HPDE6-E6E7 (cell line): ENCODE results near the gene MBOAT7.

Experiments
- DNase-seq: peaks from one replicate; pipeline ENCODE4 v3.0.0; 2011; ENCODE audit warnings: missing footprints; ENCODE audit errors: extremely low spot score

Gene MBOAT7

DNA sequence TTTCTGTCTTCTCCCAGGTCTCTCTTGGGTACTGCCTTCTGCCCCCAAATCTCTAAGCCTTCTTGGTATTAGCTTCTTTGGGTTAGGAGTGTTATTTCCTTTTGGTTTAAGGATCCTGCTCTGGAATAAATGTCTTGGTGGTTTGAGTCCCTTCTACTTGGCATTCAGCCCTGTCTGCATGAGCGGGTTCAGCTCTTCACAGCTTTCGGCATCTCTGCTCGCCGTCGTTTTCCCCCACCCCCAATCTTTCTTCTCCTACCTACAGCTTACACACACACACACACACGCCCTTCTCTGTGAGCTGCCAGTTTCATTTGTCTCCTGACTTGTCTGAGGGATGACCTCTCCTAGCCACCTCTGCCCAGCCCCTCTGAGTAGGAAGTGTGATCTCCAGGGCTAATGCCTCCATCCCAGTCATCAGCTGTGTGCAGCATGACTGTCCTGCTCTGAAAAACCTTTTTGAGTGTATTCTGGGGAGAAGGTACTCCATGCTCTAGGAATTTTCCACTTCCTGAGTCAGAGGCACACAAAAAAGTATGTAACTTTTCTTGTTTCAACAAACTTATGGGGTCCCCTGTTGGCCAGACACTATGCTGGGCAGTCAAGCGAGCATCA lies 47.1 kb downstream of the MBOAT7 start:
- no peak for DNase-seq

- DNase-seq: no peak
These were observed 48.0 kb downstream of the MBOAT7 start for GRCh38 chr19:54141356-54141755.

GRCh38 chr19:54138489-54139256 lies 50.7 kb downstream of the MBOAT7 start:
- no peak for DNase-seq

GRCh38 chr19:54137699-54138488 lies 51.5 kb downstream of the MBOAT7 start, which contains the start of gene CNOT3:
CNOT3 (plus strand) TSS chr19:54137762; CDS start chr19:54142979, 5,217 bp downstream.
- no peak for DNase-seq

DNA sequence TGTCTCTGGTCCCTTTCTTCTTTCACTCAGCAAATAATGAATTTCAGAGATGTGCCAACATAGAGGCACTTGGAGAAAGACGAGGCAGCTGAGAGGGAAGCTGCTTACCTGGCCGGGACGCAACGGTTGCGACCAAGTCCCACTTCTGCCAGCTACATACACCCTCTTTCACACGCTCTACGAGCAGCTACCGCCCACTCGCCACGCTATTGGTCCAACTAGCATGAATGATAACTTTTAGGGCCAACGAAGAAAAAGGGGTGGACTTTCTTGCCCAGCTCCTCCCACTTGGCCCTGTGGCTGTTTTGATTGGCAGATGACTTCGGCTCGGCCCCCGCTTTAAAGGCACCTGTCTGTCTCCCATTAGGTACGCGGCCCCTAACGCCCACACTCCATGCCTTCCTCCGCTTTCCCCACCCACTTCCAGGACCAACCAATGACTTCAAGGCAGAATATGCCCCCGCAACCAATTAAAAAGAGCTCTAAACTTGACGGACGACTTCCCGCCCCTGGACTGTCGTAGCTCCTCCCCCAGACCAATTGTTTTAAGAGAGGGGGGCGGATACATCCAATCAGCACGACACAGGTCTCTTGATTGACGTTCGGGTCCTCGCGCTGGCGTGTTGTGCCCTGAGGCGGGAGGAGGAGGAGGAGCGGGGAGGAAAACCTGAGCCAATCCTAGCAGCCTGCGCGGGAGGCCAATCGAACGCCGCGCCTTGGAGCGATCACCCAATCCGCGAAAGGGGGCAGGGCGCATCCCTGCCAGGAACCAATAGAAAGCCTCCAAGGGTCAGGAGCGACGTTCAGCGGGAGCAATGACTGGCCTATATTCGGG lies 52.3 kb downstream of the MBOAT7 start:
- DNase-seq: peak; percentile 100

- no peak for DNase-seq
These were observed 53.1 kb downstream of the MBOAT7 start for GRCh38 chr19:54136086-54136863.

DNA sequence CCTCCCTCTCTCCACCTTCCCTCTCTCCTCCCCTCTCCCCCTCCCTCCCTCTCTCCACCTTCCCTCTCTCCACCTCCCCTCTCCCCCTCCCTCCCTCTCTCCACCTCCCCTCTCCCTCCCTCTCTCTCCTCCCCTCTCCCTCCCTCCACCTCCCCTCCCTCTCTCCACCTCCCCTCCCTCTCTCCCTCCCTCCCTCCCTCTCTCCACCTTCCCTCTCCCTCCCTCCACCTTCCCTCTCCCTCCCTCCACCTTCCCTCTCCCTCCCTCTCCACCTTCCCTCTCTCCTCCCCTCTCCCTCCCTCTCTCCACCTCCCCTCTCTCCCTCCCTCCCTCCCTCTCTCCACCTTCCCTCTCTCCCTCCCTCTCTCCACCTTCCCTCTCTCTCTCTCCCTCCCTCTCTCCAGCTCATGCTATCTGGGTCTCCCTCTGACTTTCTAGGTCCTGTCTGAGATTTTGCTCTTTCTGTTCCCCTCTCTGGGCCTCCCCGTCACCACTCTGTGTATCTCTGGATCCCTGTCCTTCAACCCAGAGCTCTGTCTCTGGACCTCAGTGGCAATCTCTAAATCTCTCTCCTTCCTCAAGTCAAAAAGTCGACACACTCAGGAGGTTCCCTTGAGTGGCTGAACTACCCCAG lies 55.3 kb downstream of the MBOAT7 start:
- DNase-seq: no peak

DNA sequence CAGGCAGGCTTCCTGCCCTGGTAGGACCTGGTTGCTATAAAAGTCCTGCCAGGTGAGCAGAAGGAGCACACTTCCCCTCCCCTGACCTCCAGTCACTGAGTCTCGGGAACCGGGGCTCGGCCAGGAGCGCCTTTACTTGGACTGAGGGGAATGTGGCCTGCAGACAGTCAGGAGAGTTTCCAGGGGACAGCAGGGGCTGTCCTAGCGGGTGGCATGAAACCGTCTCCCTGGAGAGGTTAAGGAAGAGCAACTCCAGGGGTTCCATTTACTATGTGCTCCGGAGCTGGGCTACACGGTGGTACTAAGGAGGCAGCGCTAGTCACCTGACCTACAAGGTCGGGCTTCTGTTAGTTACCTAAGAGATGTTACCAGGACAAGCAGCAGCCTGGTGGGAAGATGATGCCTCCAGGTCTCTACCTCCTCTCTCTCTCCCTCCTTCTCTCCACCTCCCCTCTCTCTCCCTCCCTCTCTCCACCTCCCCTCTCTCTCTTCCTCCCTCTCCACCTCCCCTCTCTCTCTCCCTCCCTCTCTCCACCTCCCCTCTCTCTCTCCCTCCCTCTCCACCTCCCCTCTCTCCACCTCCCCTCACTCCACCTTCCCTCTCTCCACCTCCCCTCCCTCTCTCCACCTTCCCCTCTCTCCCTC lies 55.9 kb downstream of the MBOAT7 start:
- DNase-seq: no peak

- no peak for DNase-seq
These were observed 59.8 kb downstream of the MBOAT7 start for GRCh38 chr19:54129617-54129996.

- no peak for DNase-seq
These were observed 60.4 kb downstream of the MBOAT7 start for GRCh38 chr19:54128796-54129616.

DNA sequence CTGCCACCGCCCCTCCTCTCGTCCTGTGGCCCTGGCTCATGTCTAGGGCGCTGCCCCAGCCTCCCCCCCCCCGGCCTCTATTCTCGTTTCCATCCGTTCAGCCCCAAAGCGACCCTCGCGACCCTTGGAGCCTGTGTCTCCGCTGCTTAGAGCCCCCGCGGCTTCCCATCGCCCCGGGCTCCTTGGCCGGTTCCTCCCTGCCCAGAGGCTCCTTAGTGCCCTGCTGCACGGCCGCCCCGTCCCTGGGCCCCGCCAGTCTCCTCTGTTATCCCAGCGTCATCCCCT lies 61.0 kb downstream of the MBOAT7 start:
- no peak for DNase-seq

DNA sequence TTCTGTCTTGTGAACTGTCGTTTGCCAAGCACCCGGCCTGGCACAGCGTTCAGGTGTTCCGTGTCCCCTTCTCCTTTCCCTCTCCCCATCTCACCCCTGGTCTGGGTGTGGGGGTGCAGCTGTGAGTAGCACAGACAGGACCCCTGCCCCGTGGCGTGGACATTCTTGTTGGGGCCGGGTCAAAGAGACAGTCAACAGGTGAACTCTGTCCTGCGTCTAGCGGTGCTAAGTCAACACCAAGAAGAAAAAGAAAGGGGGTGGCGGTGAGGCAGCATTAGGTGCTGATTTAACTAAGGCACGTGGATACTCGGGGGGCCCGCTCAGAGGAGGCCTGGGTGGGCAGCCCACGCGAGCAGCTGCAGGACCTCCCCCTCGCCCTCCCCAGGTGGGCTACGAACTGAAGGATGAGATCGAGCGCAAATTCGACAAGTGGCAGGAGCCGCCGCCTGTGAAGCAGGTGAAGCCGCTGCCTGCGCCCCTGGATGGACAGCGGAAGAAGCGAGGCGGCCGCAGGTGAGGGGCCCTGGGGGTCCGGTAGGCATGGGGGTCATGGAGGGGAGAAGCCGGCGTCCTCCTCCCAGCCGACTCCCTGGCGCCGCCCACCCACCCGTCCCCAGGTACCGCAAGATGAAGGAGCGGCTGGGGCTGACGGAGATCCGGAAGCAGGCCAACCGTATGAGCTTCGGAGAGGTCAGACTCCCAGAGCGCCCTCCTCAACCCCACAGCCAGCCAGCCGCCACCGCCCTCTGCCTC lies 61.5 kb downstream of the MBOAT7 start:
- no peak for DNase-seq

- DNase-seq: no peak
These were observed 63.7 kb downstream of the MBOAT7 start for GRCh38 chr19:54125713-54126112.

- DNase-seq: no peak
These were observed 65.0 kb downstream of the MBOAT7 start for GRCh38 chr19:54124393-54124792.

DNA sequence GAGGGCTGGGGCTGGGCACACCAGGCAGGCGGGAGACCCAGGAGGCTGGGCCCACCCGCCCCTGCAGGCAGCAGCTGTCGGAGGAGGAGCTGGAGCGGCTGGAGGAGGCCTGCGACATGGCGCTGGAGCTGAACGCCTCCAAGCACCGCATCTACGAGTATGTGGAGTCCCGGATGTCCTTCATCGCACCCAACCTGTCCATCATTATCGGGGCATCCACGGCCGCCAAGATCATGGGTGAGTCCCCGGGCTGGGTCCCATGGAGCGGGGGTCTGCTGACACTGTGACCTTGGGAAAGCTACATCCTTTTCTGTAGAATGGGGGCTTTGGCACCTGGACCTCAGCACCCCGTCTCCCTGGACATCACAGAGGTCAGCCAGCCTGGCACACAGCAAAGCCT lies 65.7 kb downstream of the MBOAT7 start:
- DNase-seq: no peak
